Tibial artery (tissue), 4 donors: ENCODE data around the gene ALKBH2.

ENCODE experiments used
- DNase-seq, 2 donors: peaks; one replicate each; pipeline ENCODE4 v3.0.0-alpha.2; 2019
- H3K27ac ChIP-seq, 2 donors: fragments of 200-600 bp; sonication (generic) in 1 of 2; 1 replicate in 1 of 2; 2 replicates in 1 of 2; pipeline ENCODE4 v1.5.1; 2018 to 2019; ENCODE audit warnings: mild to moderate bottlenecking in 1 of 2
- H3K27me3 ChIP-seq, 2 donors: fragments of 200-600 bp; sonication (generic) in 1 of 2; one replicate each; pipeline versions ENCODE4 v1.5.1 to v1.6.0; 2016 to 2019
- H3K36me3 ChIP-seq, 3 donors: fragments of 200-600 bp; sonication (generic) in 2 of 3; one replicate each; pipeline ENCODE4 v1.5.1; 2016 to 2019; ENCODE audit warnings: mild to moderate bottlenecking in 2 of 3
- H3K4me1 ChIP-seq, 4 donors: fragments of 200-600 bp; sonication (generic) in 2 of 4; 1 replicate in 3 of 4; 2 replicates in 1 of 4; pipeline ENCODE4 v1.5.1; 2016 to 2019
- H3K4me3 ChIP-seq, 2 donors: fragments of 200-600 bp; sonication (generic) in 1 of 2; 1 replicate in 1 of 2; 2 replicates in 1 of 2; pipeline ENCODE4 v1.5.1; 2018 to 2019; ENCODE audit warnings: mild to moderate bottlenecking in 2 of 2
- H3K9me3 ChIP-seq, 3 donors: fragments of 200-600 bp; sonication (generic) in 1 of 3; one replicate each; pipeline ENCODE4 v1.5.1; 2016 to 2019
- intact Hi-C: fragments of 100-400 bp; cut with DNase I; formaldehyde crosslinking; loops from one replicate; pipeline ENCODE4 v1.15.0; 2023; ENCODE audit warnings: low total_unique reads
- TF ChIP-seq, protein P1 (sequence below), 2 experiments: fragments of 200-600 bp in 1 of 2; fragments of 450-650 bp in 1 of 2; IDR thresholded peaks; one replicate each; pipeline ENCODE4 v1.5.1; 2017 to 2019; ENCODE audit warnings: antibody characterized with exemption in 2 of 2, mild to moderate bottlenecking in 1 of 2, moderate library complexity in 1 of 2

Gene ALKBH2

DNA sequence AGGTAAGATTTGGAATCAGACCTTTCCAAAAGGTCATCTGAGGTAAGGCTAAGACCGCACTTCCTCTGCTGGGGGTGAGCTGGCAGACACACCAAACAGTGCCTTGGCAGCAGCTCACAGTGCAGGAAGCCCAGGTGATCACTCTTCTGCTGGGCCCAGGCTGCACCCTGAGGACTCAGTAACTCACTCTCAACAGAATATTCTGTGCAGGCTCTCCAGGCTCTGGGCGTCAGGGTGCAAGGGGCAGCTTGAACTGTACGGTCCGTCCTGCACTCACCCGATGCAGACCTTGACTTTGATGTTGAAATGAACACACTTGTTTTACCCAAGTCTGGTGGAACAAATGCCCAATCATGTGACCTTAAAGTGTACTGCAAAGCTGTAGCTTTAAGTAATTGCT is 6.0 kb downstream of the ALKBH2 start:
- H3K36me3 ChIP-seq, result peaks cover 51 to 87% (median 82%) of the 10 kb centered on the region in 3 donors

DNA sequence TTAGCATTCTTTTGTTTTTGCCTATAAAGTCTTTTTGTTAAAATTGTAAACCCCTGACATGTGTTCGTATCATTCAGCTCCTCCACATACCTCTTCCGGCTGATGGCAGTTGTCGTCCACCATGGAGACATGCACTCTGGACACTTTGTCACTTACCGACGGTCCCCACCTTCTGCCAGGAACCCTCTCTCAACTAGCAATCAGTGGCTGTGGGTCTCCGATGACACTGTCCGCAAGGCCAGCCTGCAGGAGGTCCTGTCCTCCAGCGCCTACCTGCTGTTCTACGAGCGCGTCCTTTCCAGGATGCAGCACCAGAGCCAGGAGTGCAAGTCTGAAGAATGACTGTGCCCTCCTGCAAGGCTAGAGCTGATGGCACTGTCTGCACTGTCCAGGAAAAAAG is 7.7 kb downstream of the ALKBH2 start:
- DNase-seq, result no peak
- TF ChIP-seq, protein P1, sequence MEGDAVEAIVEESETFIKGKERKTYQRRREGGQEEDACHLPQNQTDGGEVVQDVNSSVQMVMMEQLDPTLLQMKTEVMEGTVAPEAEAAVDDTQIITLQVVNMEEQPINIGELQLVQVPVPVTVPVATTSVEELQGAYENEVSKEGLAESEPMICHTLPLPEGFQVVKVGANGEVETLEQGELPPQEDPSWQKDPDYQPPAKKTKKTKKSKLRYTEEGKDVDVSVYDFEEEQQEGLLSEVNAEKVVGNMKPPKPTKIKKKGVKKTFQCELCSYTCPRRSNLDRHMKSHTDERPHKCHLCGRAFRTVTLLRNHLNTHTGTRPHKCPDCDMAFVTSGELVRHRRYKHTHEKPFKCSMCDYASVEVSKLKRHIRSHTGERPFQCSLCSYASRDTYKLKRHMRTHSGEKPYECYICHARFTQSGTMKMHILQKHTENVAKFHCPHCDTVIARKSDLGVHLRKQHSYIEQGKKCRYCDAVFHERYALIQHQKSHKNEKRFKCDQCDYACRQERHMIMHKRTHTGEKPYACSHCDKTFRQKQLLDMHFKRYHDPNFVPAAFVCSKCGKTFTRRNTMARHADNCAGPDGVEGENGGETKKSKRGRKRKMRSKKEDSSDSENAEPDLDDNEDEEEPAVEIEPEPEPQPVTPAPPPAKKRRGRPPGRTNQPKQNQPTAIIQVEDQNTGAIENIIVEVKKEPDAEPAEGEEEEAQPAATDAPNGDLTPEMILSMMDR (IDR thresholded peaks at IDR 0.05), result no peak
- intact Hi-C loops, result no loop called here
- Histone ChIP-seq H3K27me3 (no peaks in the 10 kb centered on the region), H3K4me3 (no peak overlapping the region), H3K4me1 (no peaks in the 10 kb centered on the region), H3K27ac (no peak overlapping the region), H3K9me3 (no peaks in the 10 kb centered on the region), H3K36me3 (peaks cover 67 to 100% (median 97%) of the 10 kb centered on the region in 3 donors)

More for the DNA sequence above, 6.0 kb downstream of the ALKBH2 start:
- Histone ChIP-seq H3K4me1 (peaks cover 0 to 11% (median 6%) of the 10 kb centered on the region in 4 donors), H3K27ac (no peak overlapping the region), H3K9me3 (no peaks in the 10 kb centered on the region), H3K27me3 (no peaks in the 10 kb centered on the region), H3K4me3 (no peak overlapping the region)
- TF ChIP-seq, protein P1 (IDR thresholded peaks at IDR 0.05), result no peak
- intact Hi-C loops, result no loop called here
- DNase-seq, result no peak

DNA sequence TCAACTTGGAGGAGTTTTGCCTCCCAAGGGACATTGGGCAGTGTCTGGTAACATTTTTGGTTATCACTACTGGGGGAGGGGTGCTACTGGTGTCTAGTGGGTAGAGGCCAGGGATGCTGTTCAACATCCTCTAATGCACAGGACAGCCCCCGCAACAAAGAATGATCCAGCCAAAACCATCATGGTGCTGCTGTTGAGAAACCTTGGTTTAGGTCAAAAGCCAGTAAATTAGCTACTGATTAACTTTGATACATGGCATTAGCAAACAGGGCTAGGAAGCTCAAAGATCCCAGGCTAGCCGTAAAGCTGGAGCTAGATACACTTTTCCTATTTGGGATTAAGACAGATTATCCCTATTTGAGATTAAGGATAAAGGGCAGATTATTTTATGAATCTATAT is 8.8 kb downstream of the ALKBH2 start:
- TF ChIP-seq, protein P1 (IDR thresholded peaks at IDR 0.05), result no peak
- no peaks in the 10 kb centered on the region for H3K4me1 ChIP-seq
- H3K27ac ChIP-seq, result no peak overlapping the region
- H3K4me3 ChIP-seq, result no peak overlapping the region
- no peaks in the 10 kb centered on the region for H3K27me3 ChIP-seq
- no peaks in the 10 kb centered on the region for H3K9me3 ChIP-seq
- DNase-seq, result no peak
- H3K36me3 ChIP-seq, result peaks cover 76 to 100% (median 94%) of the 10 kb centered on the region in 3 donors
- intact Hi-C loops, result no loop called here

DNA sequence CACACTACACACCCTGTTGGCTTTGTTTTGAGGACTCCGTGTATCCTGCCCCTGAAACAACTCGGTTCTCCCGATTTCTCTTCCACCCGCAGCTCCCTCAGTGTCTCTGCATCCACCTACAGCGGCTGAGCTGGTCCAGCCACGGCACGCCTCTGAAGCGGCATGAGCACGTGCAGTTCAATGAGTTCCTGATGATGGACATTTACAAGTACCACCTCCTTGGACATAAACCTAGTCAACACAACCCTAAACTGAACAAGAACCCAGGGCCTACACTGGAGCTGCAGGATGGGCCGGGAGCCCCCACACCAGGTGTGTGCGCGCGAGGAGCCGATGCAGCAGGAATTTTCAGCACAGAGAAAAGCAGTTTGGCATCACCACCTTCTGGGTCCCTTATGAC is 10.5 kb downstream of the ALKBH2 start:
- H3K36me3 ChIP-seq, result peaks cover 75 to 95% (median 86%) of the 10 kb centered on the region in 3 donors
- intact Hi-C loops, result no loop called here
- TF ChIP-seq, protein P1 (IDR thresholded peaks at IDR 0.05), result no peak

DNA sequence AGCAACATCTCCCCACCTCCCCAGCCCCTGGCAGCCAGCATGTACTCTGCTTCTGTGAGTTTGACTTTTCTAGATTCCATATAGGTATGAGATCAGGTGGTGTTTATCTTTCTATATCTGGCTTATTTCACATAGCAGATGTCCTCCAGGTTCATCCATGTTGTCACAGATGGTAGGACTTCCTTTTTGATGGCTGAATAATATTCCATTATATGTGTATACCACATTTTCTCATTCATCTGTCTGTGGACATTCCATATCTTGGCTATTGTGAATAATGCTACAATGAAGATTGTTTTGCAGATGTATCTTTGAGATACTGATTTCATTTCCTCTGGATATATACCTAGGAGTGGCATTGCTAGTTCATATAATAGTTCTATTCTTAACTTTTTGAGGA is 18.4 kb downstream of the ALKBH2 start:
- no peak overlapping the region for H3K4me3 ChIP-seq
- H3K27ac ChIP-seq, result no peak overlapping the region
- intact Hi-C loops, result no loop called here
- DNase-seq, result no peak
- H3K9me3 ChIP-seq, result no peaks in the 10 kb centered on the region
- TF ChIP-seq, protein P1 (IDR thresholded peaks at IDR 0.05), result no peak
- no peaks in the 10 kb centered on the region for H3K4me1 ChIP-seq
- H3K27me3 ChIP-seq, result no peaks in the 10 kb centered on the region
- H3K36me3 ChIP-seq, result peaks cover 53 to 71% (median 62%) of the 10 kb centered on the region in 3 donors

More for the DNA sequence above, 10.5 kb downstream of the ALKBH2 start:
- no peaks in the 10 kb centered on the region for H3K4me1 ChIP-seq
- H3K27me3 ChIP-seq, result no peaks in the 10 kb centered on the region
- no peaks in the 10 kb centered on the region for H3K9me3 ChIP-seq
- DNase-seq, result no peak
- H3K4me3 ChIP-seq, result no peak overlapping the region
- H3K27ac ChIP-seq, result no peak overlapping the region
